DOHH2 (cell line): Measurements from ENCODE around the gene MMP14.
"Not testable (repeated sequence)": the region's sequence is repeated elsewhere in the genome, so short reads cannot be mapped to it uniquely, and the experiment has no call there.

Source experiments
- H3F3A ChIP-seq: fragments of 200-600 bp; sonication (generic), shearing (Covaris generic); 2 replicates; pipeline ENCODE4 v1.6.0; 2016; ENCODE audit warnings: antibody characterized with exemption, mild to moderate bottlenecking; ENCODE audit not compliant: control insufficient read depth, insufficient read depth
- H3K27ac ChIP-seq: fragments of 200-600 bp; sonication (generic); 2 replicates; pipeline ENCODE4 v1.5.1; 2014; ENCODE audit warnings: low read depth, mild to moderate bottlenecking, low read length, moderate library complexity
- H3K27me3 ChIP-seq: fragments of 200-600 bp; sonication (generic); 2 replicates; pipeline ENCODE4 v1.6.1; 2014; ENCODE audit warnings: mild to moderate bottlenecking, low read length, mixed read lengths; ENCODE audit not compliant: control insufficient read depth
- H3K36me3 ChIP-seq: fragments of 200-600 bp; sonication (generic); 2 replicates; pipeline ENCODE4 v1.6.1; 2014; ENCODE audit warnings: mild to moderate bottlenecking, low read length, moderate library complexity, mixed read lengths; ENCODE audit not compliant: control insufficient read depth
- H3K4me1 ChIP-seq: fragments of 200-600 bp; sonication (generic); 2 replicates; pipeline ENCODE4 v1.6.1; 2014; ENCODE audit warnings: mild to moderate bottlenecking, low read length, mixed read lengths; ENCODE audit not compliant: control insufficient read depth
- H3K4me2 ChIP-seq: fragments of 200-600 bp; sonication (generic); 2 replicates; pipeline ENCODE4 v1.6.0; 2014; ENCODE audit warnings: mild to moderate bottlenecking, low read length, moderate library complexity
- H3K4me3 ChIP-seq: fragments of 200-600 bp; sonication (generic); 2 replicates; pipeline ENCODE4 v1.5.1; 2014; ENCODE audit warnings: mild to moderate bottlenecking, low read length, mixed read lengths
- H3K79me2 ChIP-seq: fragments of 200-600 bp; sonication (generic); 2 replicates; pipeline ENCODE4 v1.6.1; 2014; ENCODE audit warnings: mild to moderate bottlenecking, low read length, mixed read lengths; ENCODE audit not compliant: control insufficient read depth
- H3K9me2 ChIP-seq: fragments of 200-600 bp; sonication (generic); replicated peaks from 2 replicates; pipeline ENCODE4 v1.6.1; 2014; ENCODE audit warnings: mild to moderate bottlenecking, low read length, mixed read lengths; ENCODE audit not compliant: control insufficient read depth
- H3K9me3 ChIP-seq: fragments of 200-600 bp; sonication (generic); 2 replicates; pipeline ENCODE4 v1.6.1; 2014; ENCODE audit warnings: antibody characterized with exemption, low read length, mixed read lengths; ENCODE audit not compliant: control insufficient read depth, insufficient read depth
- H4K20me1 ChIP-seq: fragments of 200-600 bp; sonication (generic); 2 replicates; pipeline ENCODE4 v1.6.0; 2014; ENCODE audit warnings: low read depth, mild to moderate bottlenecking, antibody characterized with exemption, low read length, moderate library complexity; ENCODE audit not compliant: control insufficient read depth, insufficient read depth
- CTCF ChIP-seq: fragments of 200-600 bp; sonication (generic); IDR thresholded peaks from one replicate; pipeline ENCODE4 v1.5.1; 2014; ENCODE audit warnings: antibody characterized with exemption, mild to moderate bottlenecking, low read depth, low read length; ENCODE audit not compliant: poor library complexity, severe bottlenecking
- EZH2phosphoT487 ChIP-seq: fragments of 200-600 bp; sonication (generic); IDR thresholded peaks from 2 replicates; pipeline ENCODE4 v1.6.1; 2017; ENCODE audit warnings: borderline replicate concordance, mild to moderate bottlenecking, antibody characterized with exemption, low read length, moderate library complexity, mixed read lengths

Gene MMP14

GRCh38 chr14:22801716-22802115 lies 34.7 kb upstream of the MMP14 start:
- Histone ChIP-seq H3F3A (peaks cover 44% of the 10 kb centered on the region), H3K4me2 (peak overlapping the region; percentile 95), H3K36me3 (peaks cover 60% of the 10 kb centered on the region), H3K9me3 (no peaks in the 10 kb centered on the region), H3K4me1 (peaks cover 99% of the 10 kb centered on the region), H3K9me2 (no peaks in the 10 kb centered on the region), H3K79me2 (peaks cover 85% of the 10 kb centered on the region), H3K27ac (peak overlapping the region; percentile 100), H4K20me1 (no peaks in the 10 kb centered on the region), H3K27me3 (no peaks in the 10 kb centered on the region), H3K4me3 (peak overlapping the region; percentile 69)
- TF ChIP-seq CTCF (no peak), EZH2phosphoT487 (no peak)

- H4K20me1 ChIP-seq, result no peaks in the 10 kb centered on the region
- H3K9me3 ChIP-seq, result no peaks in the 10 kb centered on the region
- peaks cover 52% of the 10 kb centered on the region for H3K36me3 ChIP-seq
- peak overlapping the region; percentile 100 for H3K27ac ChIP-seq
- H3K4me2 ChIP-seq, result peak overlapping the region; percentile 95
- no peaks in the 10 kb centered on the region for H3K27me3 ChIP-seq
- no peak for TF ChIP-seq EZH2phosphoT487
- TF ChIP-seq CTCF, result no peak
- peaks cover 53% of the 10 kb centered on the region for H3F3A ChIP-seq
- peaks cover 99% of the 10 kb centered on the region for H3K4me1 ChIP-seq
- H3K79me2 ChIP-seq, result peaks cover 84% of the 10 kb centered on the region
- peak overlapping the region; percentile 69 for H3K4me3 ChIP-seq
- H3K9me2 ChIP-seq, result no peaks in the 10 kb centered on the region
Observed at GRCh38 chr14:22802860-22803686, 33.3 kb upstream of the MMP14 start.

GRCh38 chr14:22803687-22803974 lies 32.8 kb upstream of the MMP14 start:
- no peaks in the 10 kb centered on the region for H3K9me3 ChIP-seq
- no peaks in the 10 kb centered on the region for H3K27me3 ChIP-seq
- no peaks in the 10 kb centered on the region for H4K20me1 ChIP-seq
- H3K4me2 ChIP-seq, result peak overlapping the region; percentile 95
- TF ChIP-seq EZH2phosphoT487 (no peak), CTCF (no peak)
- H3K9me2 ChIP-seq, result no peaks in the 10 kb centered on the region
- peaks cover 48% of the 10 kb centered on the region for H3K36me3 ChIP-seq
- H3K79me2 ChIP-seq, result peaks cover 84% of the 10 kb centered on the region
- peaks cover 99% of the 10 kb centered on the region for H3K4me1 ChIP-seq
- peak overlapping the region; percentile 100 for H3K27ac ChIP-seq
- H3K4me3 ChIP-seq, result peak overlapping the region; percentile 69
- H3F3A ChIP-seq, result peaks cover 57% of the 10 kb centered on the region

- Histone ChIP-seq H3K36me3 (peaks cover 51% of the 10 kb centered on the region), H3F3A (peaks cover 59% of the 10 kb centered on the region), H3K79me2 (peaks cover 84% of the 10 kb centered on the region), H3K4me1 (peaks cover 100% of the 10 kb centered on the region), H3K27ac (peak overlapping the region; percentile 100), H3K4me2 (peak overlapping the region; percentile 95), H3K4me3 (peak overlapping the region; percentile 69)
- H3K27me3 ChIP-seq, H3K9me3 ChIP-seq, H4K20me1 ChIP-seq, H3K9me2 ChIP-seq: not testable (repeated sequence)
Observed at GRCh38 chr14:22805235-22805634, 31.1 kb upstream of the MMP14 start.
